DMS53 (cell line): Measurements from ENCODE around the gene SPECC1.
"Not testable (repeated sequence)": the region's sequence is repeated elsewhere in the genome, so short reads cannot be mapped to it uniquely, and the experiment has no call there.

Source experiments
- DNase-seq: peaks from one replicate; lab custom pipeline; 2025; lab: John Stamatoyannopoulos, UW

SPECC1 gene

DNA sequence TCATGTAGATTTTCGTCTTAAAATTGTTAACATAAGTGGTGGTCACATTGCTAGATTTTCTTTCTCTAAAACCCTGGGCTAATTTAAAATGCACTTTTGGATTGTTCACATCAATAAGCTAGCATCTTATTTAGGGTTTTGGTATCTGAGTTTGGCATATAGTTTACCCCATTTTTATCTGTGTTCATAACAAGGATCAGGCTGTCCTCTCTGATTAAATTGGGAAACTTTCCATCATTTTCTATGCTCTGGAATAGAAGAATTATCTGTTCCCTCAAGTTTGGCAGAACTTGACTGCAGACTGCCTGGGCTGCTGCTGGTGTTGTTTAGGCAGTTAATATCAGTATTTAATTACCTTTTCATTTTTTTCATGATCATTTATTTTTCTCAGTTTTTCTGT is 1.8 kb downstream of the SPECC1 start:
- no peak for DNase-seq

DNA sequence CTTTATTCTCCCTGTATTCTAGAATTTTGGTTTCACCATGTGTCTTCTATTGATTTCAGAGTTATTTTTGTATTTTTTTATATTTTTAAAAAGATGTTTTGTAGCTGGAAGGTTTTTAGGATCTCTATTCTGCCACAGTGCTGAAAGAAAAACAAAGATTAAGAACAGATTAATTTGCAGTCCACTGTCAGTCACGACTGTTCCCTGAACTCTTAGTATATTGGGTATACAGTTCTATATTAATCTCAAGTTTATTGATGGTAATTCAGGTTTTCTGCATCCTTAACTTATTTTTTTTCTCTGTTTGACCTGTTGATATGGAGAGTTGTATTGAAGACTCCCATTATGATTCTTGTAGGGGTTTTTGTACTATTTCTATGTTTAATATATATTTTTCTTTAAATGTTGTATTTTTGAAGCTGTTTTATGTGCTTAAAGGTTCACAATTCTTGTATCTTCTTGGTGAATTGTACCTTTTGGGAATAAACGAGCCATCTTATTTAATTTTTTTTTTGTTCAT is 2.9 kb downstream of the SPECC1 start:
- no peak for DNase-seq

DNA sequence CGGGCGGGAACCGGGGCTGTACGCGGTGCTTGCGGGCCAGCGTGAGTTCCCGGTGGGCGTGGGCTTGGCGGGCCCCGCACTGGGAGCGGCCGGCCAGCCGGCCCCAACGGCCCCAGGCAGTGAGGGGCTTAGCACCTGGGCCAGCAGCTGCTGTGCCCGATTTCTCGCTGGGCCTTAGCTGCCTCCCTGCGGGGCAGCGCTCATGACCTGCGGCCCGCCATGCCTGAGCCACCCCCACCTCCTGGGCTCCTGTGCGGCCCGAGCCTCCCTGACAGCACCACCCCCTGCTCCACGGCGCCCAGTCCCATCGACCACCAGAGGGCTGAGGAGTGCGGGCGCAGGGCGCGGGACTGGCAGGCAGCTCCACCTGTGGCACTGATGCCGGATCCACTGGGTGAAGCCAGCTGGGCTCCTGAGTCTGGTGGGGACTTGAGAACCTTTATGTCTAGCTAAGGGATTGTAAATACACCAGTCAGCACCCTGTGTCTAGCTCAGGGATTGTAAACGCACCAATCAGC is 7.4 kb downstream of the SPECC1 start:
- DNase-seq = not testable (repeated sequence)

DNA sequence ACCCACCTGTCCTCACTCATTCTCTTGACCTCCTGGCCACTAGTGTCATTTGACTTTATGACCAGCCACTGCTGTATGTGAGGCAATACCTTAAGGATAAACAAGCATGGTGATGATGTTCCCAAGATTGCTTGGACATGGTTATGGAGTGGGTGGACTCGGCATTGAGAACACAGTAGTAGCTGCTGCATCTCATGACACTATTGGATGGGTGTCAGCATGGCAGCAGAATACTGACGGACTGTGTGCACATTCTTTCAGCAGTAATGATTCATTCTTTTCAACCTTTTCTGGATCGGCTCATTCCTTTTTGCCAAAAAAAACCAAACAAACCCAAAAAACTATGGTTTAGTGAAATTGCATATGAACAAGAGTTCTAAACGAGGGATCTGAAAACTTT is 13.5 kb downstream of the SPECC1 start:
- DNase-seq = no peak

DNA sequence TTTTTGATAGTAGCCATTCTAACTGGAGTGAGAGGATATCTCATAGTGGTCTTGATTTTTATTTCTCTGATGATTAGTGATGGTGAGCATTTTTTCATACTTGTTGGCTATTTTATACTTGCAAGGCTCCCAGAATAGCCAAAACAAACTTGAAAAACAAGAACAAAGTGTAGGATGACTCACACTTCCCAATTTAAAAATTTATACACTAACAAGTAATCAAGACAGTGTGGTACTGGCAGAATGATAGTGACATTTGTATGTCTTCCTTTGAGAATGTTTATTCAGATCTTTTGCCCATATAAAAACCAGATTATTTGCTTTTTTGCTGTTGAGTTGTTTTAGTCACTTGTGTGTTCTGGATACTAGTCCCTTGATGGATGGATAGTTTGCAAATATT is 17.8 kb downstream of the SPECC1 start:
- DNase-seq = no peak

DNA sequence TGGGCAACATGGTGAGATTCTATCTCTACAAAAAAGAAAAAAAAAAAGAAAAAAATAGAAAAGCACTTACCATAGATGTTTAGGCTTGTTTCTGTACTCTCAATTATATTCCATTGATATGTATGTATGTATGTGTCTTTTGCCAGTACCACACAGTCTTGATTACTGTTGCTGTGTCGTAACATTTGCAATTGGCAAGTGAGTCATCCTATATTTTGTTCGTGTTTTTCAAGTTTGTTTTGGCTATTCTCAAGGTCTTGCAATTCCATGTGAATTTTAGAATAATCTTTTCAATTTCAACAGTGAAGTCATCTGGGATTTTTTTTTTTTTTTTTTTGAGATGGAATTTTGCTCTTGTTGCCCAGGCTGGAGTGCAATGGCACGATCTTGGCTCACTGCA is 19.3 kb downstream of the SPECC1 start:
- DNase-seq = no peak

DNA sequence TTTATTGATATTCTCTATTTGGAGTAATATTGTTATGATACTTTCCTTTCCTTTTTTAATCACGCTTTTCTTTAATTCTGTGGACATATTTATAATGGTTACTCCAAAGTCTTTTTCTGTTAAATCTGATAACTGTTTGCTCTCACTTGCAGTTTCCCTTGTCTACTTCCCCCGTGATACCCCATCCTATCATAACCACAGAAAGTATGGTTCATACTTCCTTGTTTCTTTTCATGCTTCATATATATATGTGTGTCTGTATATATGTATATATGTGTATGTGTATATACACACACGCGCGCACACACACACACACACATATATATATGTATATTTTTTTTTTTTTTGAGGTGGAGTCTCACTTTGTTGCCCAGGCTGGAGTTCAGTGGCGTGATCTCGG is 23.5 kb downstream of the SPECC1 start:
- DNase-seq = no peak

DNA sequence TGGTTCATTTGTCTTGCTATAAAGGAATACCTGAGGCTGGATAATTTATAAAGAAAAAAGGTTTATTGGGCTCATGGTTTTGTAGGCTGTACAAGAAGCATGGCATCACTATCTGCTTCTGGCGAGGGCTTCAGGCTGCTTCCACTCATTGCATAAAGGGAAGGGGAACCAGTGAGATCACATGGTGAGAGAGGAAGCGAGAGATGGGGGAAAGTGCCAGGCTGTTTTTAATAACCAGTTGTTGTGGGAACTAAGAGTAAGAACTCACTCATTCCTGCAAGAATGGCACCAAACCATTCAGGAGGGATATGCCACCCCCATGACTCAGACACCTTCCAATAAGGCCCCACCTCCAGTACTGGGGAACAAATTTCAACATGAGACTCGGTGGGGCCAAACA is 24.3 kb downstream of the SPECC1 start:
- DNase-seq = no peak

DNA sequence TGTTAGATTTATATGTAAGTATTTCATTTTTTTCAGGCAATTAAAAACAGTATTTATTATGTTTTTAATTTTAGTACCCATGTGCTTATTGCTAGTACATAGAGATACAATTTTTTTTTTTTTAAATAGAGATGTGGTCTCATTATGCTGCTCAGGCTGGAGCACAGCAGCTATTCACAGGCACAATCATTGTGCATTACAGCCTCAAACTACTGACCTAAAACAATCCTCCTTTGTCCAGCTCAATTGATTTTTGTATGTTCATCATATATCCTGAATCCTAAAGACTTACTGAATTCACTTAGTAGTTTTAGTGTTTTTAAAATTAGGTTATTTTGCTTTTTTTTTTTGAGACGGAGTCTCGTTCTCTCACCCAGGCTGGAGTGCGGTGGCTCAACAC is 26.3 kb downstream of the SPECC1 start:
- DNase-seq = no peak

DNA sequence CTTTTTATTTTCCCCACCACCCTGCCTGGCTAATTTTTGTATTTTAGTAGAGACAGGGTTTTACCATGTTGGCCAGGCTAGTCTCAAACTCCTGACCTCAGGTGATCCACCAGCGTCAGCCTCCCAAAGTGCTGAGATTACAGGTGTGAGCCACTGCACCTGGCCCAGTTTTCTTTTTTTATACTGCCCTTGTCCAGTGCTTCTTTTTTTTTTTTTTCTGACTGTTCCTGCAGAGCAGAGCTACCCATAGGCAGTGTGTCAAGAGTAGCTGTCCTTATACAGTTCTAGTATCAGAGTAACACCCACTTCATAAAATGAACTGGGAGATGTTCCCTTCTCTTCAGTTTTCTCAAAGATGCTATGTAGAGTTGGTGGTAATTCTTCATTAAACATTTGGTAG is 28.1 kb downstream of the SPECC1 start:
- DNase-seq = peak; percentile 38

DNA sequence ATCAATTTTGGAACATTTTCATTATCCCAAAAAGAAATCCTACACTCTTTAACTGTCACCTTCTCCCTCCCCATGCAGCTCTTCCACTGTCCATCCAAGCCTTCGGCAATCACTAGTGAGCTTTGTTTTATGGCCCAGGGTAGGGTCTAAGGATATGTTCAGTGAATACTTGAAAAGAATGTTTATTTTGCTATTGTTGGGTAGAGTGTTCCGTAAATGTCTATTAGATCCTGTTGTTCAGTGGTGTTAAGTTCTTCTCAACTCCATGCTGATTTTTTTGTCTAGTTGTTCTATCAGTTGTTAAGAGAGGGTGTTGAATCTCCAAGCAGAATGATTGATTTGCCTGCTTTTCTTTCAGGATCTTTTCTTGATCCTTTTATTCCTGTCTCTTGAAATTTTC is 29.9 kb downstream of the SPECC1 start:
- DNase-seq = no peak

DNA sequence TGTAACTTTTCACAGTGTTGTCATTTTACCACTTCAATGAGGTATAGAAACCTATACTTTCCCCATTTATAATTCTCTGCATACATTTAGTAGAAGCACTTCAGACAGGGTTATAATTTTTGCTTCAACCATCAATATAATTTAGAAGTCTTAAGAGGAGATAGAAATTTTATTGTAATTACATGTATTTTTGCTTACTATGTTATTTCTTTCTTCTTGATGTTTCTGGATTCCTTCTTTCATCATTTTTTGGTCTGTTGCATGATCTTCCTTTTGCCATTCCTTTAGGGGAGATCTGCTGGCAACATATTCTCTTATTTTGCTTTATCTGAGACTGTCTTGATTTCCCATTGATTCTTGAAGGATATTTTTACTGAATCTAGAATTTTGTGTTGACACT is 31.1 kb downstream of the SPECC1 start:
- no peak for DNase-seq

DNA sequence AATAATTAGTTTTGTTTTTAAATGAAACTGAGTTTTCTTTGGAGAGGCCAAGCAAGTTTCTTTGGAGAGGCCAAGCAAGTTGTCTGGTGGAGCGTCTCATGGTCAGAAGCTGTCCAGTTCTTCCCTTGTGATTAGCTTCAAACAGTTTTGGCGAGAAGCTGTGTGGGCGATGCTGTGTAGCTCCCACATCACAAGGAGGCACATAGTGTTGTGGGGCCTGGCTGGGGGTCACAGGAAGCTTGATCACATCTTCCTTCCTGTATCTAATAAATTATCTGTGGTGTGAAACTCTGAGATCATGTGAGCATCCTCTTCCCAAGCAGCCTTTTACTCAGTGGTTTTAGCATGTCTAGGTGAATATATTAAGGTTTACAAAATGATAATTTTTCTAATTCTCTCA is 33.9 kb downstream of the SPECC1 start:
- no peak for DNase-seq

DNA sequence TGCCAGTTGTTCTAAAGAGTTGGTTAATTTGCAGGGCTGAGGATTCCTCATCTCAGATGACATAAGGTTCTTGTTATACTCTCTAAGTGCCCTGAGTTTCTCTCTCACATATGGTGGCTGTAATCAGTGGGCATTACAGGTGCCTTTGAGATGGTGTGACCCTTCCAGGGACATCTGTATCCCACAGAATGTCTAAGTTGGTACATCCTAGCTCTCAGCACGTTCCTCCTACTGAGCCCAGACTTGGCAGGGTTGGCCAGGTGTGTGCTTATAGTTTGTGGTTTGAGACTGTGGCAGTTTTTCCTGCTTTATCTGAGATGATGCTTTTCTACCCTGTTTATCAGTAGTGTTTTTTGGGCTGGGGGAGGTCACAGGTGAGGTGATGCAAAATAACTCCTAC is 36.3 kb downstream of the SPECC1 start:
- DNase-seq = no peak

DNA sequence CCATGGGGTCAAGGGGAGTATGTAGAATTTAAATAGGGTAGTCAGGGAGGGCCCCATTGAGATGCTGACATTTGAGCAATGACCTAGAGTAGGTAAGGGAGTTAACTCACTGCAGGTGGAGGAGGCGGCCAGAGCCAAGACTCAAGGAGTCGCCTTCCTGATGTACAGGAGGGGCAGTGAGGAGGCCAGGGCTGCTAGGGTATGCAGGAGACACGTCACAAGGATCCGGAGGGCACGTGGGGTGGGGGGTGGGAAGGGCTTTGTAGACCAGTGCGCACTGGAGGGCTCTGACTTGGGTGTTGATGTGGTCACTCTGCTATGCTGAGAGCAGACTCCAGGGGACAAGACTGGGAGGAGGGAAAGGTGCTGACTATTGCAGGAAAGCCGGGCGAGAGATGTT is 37.5 kb downstream of the SPECC1 start:
- DNase-seq = no peak

DNA sequence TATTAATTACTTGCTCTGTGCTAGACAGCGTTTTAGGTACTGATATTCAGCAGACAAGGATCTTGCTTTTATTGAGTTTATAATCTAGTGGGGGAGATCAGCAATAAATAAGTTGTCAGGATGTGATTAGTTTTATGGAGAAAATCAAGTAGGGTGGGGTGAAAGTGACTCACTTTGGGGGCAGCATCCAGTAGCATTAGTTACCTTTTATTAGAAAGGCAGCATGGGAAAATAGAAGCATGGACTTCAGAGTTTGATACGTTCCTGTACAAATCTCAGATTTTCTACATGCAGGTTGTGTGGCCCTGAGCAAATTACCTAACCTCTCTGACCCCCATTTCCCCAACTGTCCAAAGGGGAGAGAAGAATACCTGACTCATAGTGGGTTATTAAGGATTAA is 42.5 kb downstream of the SPECC1 start:
- no peak for DNase-seq

DNA sequence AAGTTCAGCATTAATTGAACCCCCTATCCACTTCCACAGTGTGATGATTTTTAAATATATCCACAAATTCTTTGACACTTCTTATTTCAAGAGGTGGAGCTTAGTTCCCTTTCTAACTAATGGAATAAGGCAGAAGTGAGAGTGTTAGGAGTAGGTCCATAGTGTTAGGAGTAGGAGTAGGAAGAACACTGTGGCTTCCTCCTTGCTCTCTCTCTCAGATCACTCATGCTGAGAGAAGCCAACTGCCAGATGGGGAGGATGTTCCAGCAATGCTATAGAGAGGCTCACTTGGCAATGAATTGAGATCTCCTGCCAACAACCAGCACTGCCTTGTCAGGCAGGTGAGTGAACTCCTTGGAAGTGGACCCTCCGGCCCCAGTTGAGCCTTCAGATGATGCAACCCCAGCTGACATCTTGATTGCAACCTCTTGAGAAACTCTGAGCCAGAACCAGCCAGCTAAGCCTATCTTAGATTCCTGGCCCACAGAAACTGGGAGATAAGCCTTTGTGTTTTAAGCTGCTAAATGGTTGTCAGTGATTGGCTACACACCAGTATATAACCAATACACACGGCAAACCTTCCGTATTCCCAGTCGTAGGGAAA is 44.3 kb downstream of the SPECC1 start:
- no peak for DNase-seq

DNA sequence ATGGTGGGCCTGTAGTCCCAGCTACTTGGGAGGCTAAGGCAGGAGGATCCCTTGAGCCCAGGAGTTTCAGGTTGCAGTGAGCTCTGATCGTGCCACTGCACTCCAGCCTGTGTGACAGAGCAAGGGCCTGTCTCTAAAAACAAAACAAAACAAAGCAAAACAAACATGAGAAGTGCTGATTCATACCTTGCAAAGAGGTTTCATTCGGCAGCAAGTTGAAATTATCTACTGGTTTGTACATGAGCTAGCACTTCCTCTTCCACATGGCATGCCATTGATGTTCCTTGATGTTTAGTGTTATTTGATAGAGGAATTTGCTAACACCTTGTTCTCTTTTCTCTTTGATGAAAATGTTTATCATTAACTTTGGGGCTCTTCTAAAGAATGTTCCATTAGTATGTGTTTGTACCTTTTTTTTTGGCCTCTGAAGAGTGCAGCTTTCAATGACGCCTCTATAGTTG is 50.6 kb downstream of the SPECC1 start:
- DNase-seq = peak; percentile 92

DNA sequence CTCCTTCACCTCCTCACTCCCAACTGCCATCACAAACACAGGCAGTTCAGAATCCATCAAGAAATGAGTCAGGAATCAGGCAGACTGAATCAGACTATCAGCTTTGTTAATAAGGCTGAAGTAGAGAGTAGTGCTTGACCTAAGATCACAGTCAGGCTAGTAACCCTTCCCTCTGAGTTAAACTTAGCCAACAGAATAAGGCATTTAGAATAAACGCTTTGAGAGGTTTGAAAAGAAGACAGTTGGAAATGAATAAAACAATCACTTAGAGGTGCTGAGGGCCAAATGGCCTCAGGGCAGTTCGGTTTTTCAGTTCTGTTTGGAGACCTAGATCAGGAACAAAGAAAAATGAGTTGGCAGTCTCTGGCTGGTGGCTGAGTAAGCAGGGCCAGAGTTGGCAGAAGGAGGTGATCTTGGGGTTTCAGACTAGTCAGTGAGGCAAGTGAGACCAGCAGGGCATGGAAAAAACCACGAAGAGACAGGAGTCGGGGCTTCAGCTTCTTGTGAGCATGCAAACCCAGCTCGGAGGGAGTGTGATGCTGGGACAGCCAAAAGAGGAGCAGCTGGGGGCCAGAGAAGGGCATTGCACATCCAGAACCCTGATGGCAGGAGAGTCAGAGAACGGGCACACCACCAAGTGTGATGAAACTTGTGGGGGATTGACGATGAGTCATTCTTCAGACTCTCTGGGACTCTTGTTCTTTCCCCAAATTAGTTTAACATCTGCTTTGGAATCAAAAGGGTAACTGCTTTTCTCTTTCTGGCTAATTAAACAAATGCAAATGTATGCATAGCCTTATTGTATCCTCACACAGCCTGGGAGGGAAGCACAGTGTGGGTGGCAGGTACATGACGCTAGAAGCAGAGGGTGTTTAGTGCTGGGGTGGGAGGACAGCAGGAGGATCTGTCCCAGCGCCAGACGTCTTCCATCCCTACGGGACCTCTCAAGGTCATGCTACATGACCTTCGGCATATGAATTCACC is 54.8 kb downstream of the SPECC1 start:
- DNase-seq = no peak

DNA sequence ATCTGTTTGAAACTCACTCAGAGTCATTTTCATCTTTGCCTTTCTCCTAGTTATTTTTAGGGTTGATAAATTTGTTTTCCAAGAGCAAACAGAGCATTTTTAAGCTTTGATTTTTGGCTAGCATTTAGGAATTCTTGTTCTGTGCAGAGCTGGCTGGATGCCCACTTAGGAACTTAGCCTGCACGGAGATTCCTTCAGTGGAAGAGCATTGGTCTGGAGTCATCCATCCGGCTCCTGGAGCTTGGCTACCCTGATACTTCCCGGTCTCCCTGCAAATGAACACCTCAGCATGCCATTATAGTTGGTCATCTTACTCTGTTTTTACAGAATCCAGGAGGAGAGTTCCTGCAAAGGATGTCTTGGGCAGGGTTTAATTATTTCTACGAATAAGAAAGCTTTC is 57.1 kb downstream of the SPECC1 start:
- no peak for DNase-seq

DNA sequence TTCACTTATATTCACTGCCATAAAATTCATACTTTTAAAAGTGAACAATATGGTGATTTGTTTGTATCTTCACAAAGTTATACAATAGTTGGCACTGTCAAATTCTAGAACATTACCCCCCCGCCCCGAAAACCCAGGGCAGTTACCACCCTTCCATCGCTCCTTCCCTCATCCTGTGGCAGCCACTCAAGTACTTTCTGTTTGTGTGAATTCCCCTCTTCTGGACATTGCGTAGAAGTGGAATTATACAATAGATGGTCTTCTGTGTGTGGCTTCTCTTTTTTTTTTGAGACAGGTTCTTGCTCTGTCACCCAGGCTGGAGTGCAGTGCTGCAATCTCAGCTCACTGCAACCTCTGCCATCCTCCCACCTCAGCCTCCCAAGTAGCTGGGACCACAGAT is 58.6 kb downstream of the SPECC1 start:
- no peak for DNase-seq

DNA sequence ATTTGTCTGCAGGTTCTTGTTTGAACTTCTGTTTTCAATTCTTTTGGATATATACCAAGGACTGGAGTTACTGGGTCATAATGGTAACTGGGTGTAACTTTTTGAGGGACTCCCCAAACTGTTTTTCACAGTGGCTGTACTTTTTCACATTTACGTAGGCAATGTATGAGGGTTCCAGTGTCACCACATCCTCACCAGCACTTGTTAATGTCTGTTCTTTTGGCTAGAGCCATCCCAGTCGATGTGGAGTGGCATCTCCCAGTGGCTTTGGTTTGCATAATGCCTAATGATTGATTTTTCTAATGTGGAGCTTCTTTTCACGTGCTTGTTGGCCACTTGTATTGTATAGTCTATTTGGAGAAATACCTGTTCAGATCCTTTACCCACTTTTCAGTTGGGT is 59.3 kb downstream of the SPECC1 start:
- no peak for DNase-seq
